Ascending aorta (tissue), 2 donors: ENCODE measurements around the gene IQSEC3. TPM values are rescaled to one million over a fixed set of nuclear protein-coding genes. Genes with fewer than 3 reads are reported as not detected.

Experiments used
- DNase-seq, 2 donors: peaks; one replicate each; pipeline ENCODE4 v3.0.0-alpha.2; 2019; ENCODE audit warnings: low spot score in 2 of 2
- H3K27ac ChIP-seq, 2 donors: fragments of 200-600 bp; sonication (generic); one replicate each; pipeline ENCODE4 v1.5.1; 2016 to 2017; ENCODE audit warnings: mild to moderate bottlenecking in 1 of 2
- H3K27me3 ChIP-seq: fragments of 200-600 bp; sonication (generic); one replicate; pipeline ENCODE4 v1.5.1; 2017
- H3K36me3 ChIP-seq, 2 donors: fragments of 200-600 bp; sonication (generic); one replicate each; pipeline ENCODE4 v1.5.1; 2016
- H3K4me1 ChIP-seq, 2 donors: fragments of 200-600 bp; sonication (generic); one replicate each; pipeline ENCODE4 v1.5.1; 2016 to 2017; ENCODE audit warnings: mild to moderate bottlenecking in 1 of 2
- H3K4me3 ChIP-seq, 2 donors: fragments of 200-600 bp; sonication (generic); one replicate each; pipeline ENCODE4 v1.5.1; 2016 to 2017; ENCODE audit warnings: mild to moderate bottlenecking in 1 of 2
- H3K9me3 ChIP-seq, 2 donors: fragments of 200-600 bp; sonication (generic); one replicate each; pipeline ENCODE4 v1.5.1; 2016
- CTCF ChIP-seq, 3 experiments: fragments of 200-600 bp in 2 of 3; fragments of 450-650 bp in 1 of 3; sonication (generic) in 2 of 3; IDR thresholded peaks; one replicate each; pipeline ENCODE4 v1.5.1; 2016 to 2019; ENCODE audit warnings: antibody characterized with exemption in 3 of 3, mild to moderate bottlenecking in 1 of 3, moderate library complexity in 1 of 3
- intact Hi-C: fragments of 100-400 bp; cut with DNase I; formaldehyde crosslinking; loops from one replicate; pipeline ENCODE4 v1.15.1; 2023
- total RNA-seq: library from RNA; depleted of rRNA; stranded (reverse); fragments of >200 nt; gene quantifications from one replicate; pipeline ENCODE4 v1.1.0, GENCODE V29; 2016

Gene IQSEC3
- total RNA-seq, 1 donor from 2014 or later, result 0.53 TPM

- DNase-seq, result no peak
- no peaks in the 10 kb centered on the region for H3K27me3 ChIP-seq
- H3K36me3 ChIP-seq, result no peaks in the 10 kb centered on the region
- intact Hi-C loops, result no loop called here
- H3K4me3 ChIP-seq, result no peak overlapping the region
- no peaks in the 10 kb centered on the region for H3K9me3 ChIP-seq
- TF ChIP-seq CTCF (IDR thresholded peaks at IDR 0.05), result no peak
- H3K4me1 ChIP-seq, result no peaks in the 10 kb centered on the region
- no peak overlapping the region for H3K27ac ChIP-seq
These were observed 54.4 kb downstream of the IQSEC3 start for GRCh38 chr12:120951-121350.

DNA sequence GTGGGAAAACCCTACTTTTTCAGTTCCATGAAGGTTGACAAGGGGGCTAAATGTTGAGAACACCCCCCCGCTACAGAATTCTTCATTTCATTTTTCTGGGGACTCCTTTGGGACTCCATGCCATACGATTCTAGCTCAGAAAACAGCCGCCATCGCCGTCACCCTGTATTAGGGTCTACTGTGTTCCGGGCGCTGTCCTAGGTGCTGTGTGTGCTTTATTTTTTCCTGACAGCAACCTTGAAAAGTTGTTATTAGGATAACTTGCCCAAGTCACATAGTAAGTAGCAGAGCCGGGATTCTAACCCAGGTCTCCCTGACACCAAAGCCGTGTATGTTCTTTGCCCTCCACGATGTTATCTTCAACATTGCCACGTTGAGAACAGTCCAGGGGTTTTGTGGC lies 55.1 kb downstream of the IQSEC3 start:
- H3K4me3 ChIP-seq, result no peak overlapping the region
- no peaks in the 10 kb centered on the region for H3K4me1 ChIP-seq
- TF ChIP-seq CTCF (IDR thresholded peaks at IDR 0.05), result no peak
- intact Hi-C loops, result no loop called here
- no peaks in the 10 kb centered on the region for H3K36me3 ChIP-seq
- H3K27me3 ChIP-seq, result no peaks in the 10 kb centered on the region
- DNase-seq, result no peak
- H3K27ac ChIP-seq, result no peak overlapping the region
- no peaks in the 10 kb centered on the region for H3K9me3 ChIP-seq

- TF ChIP-seq CTCF (IDR thresholded peaks at IDR 0.05), result no peak
- intact Hi-C loops, result no loop called here
- no peaks in the 10 kb centered on the region for H3K4me1 ChIP-seq
These were observed 58.5 kb downstream of the IQSEC3 start for GRCh38 chr12:125075-125474.

GRCh38 chr12:125566-125965 lies 59.0 kb downstream of the IQSEC3 start:
- no peaks in the 10 kb centered on the region for H3K36me3 ChIP-seq
- no peak for DNase-seq
- no peak overlapping the region for H3K4me3 ChIP-seq
- intact Hi-C loops, result no loop called here
- H3K9me3 ChIP-seq, result no peaks in the 10 kb centered on the region
- H3K4me1 ChIP-seq, result no peaks in the 10 kb centered on the region
- no peaks in the 10 kb centered on the region for H3K27me3 ChIP-seq
- no peak for TF ChIP-seq CTCF (IDR thresholded peaks at IDR 0.05)
- H3K27ac ChIP-seq, result no peak overlapping the region

More at GRCh38 chr12:125075-125474, 58.5 kb downstream of the IQSEC3 start:
- no peaks in the 10 kb centered on the region for H3K27me3 ChIP-seq
- H3K36me3 ChIP-seq, result no peaks in the 10 kb centered on the region
- no peak overlapping the region for H3K4me3 ChIP-seq
- H3K27ac ChIP-seq, result no peak overlapping the region
- H3K9me3 ChIP-seq, result no peaks in the 10 kb centered on the region
- DNase-seq, result no peak

DNA sequence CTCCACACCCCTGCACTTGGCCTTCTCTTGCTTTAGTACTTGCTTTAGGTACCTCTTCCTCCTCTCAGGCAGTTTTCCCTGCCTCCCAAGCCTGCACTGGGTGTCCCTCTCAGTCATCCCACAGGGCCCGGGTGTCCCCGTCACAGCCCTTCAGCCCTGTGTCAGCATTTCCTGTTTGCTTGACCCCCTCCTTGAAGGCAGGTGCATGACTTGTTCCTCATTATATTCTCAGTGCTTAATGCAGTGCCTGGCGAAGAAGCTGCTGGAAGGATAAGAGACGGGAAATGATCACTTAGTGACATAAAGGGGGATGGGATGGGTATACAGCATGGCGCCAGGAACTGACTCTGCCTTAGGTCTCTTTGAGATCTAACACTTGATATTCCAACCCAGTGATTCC lies 61.5 kb downstream of the IQSEC3 start:
- TF ChIP-seq CTCF (IDR thresholded peaks at IDR 0.05), result no peak
- no peaks in the 10 kb centered on the region for H3K36me3 ChIP-seq
- no peaks in the 10 kb centered on the region for H3K4me1 ChIP-seq
- no peak overlapping the region for H3K27ac ChIP-seq
- intact Hi-C loops, result no loop called here
- no peaks in the 10 kb centered on the region for H3K27me3 ChIP-seq
- H3K9me3 ChIP-seq, result no peaks in the 10 kb centered on the region
- H3K4me3 ChIP-seq, result no peak overlapping the region
- no peak for DNase-seq

DNA sequence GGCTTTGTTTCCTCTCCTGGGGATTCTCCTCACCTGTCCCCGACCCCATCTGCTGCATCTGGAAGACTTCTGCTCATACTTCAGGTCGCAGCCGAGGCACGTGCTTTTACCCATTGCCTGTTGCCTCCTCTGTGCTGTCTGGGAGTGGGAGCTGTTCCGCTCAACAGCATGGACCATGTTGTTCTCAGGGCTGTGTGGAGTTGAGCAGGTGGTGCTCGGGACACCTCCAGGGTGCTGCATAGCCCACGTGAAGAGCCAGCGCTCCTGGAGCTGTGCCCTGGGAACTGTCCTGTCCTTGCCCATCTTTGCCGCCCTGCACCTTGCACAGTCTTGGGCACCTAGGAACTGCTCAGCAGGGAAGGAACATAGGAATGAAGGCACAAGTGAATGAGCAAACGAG lies 62.4 kb downstream of the IQSEC3 start:
- no peak for TF ChIP-seq CTCF (IDR thresholded peaks at IDR 0.05)
- intact Hi-C loops, result no loop called here
- H3K27ac ChIP-seq, result no peak overlapping the region
- DNase-seq, result no peak
- no peak overlapping the region for H3K4me3 ChIP-seq
- H3K4me1 ChIP-seq, result no peaks in the 10 kb centered on the region
- no peaks in the 10 kb centered on the region for H3K36me3 ChIP-seq
- H3K9me3 ChIP-seq, result no peaks in the 10 kb centered on the region
- no peaks in the 10 kb centered on the region for H3K27me3 ChIP-seq
